HG02642 (cell line): ENCODE results near the gene PDE3B.
"Not testable (repeated sequence)": the region's sequence is repeated elsewhere in the genome, so short reads cannot be mapped to it uniquely, and the experiment has no call there.

Experiments
- ATAC-seq: cut with Tn5 transposase; IDR thresholded peaks from one replicate; pipeline ENCODE4 v1.9.1; 2021; ENCODE audit warnings: mild to moderate bottlenecking; ENCODE audit not compliant: unreplicated experiment, poor library complexity

Gene PDE3B

DNA sequence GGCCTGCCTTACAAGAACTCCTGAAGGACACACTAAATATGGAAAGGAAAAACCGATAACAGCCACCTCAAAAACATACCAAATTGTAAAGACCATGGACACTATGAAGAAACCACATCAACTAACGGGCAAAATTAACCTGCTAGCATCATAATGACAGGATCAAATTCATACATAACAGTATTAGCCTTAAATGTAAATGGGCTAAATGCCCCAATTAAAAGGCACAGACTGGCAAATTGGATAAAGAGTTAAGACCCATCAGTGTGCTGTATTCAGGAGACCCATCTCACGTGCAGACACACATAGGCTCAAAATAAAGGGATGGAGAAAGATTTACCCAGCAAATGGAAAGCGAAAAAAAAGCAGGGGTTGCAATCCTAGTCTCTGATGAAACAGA, 220.2 kb downstream of the PDE3B start:
- ATAC-seq: not testable (repeated sequence)

DNA sequence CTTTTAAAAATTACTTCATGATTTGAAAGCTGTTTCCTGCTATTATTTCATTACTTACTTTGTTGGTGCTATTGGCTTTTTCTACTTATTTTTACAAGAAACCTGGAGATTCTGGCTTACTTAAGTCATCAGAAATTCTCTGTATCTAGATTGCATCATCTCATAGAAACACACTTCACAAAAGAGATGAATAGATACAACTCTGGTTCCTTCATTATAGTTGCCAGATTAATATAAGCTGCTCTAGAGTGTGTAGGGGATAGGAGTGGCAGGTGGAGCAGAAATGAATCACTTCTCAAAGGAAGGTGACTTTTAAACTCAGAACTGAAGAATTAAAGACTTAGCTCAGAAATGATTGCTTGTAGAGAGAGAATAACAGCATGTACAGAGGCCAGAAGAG, 228.4 kb downstream of the PDE3B start:
- no peak for ATAC-seq

DNA sequence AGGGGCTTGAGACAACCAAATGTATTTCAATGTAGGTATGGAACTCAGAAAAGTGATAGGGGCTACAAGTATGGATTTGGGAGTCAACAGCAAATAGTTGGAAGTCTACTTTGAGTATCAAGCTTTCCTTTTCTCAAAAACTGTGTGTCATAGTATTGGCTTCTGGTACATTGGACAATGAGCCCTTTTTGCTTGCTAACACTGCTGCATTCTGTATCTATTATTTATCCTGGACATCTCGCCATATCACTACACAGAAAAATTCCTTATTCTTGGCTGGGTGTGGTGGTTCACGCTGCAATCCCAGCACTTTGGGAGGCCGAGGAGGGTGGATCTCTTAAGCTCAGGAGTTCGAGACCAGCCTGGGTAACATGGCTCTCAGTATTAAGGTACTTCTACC, 230.0 kb downstream of the PDE3B start:
- no peak for ATAC-seq

DNA sequence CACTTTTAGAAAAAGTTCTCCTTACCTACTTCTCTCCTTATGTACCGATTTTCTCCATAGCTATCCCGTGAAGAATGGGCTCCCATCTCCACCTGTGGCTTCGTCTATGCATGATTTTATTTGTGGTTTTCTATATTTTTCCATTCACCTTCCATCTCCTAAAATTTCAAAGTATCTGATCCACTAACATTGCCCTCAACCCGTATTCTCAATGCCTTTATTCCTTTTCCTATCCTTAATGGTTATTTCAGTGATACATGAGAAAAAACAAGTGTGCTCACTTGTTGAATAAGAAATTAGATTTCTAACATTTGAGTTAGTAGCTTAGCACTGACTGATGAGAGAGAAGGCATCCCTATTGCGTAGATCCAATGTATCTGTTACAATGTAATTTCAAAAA, 231.6 kb downstream of the PDE3B start:
- no peak for ATAC-seq

DNA sequence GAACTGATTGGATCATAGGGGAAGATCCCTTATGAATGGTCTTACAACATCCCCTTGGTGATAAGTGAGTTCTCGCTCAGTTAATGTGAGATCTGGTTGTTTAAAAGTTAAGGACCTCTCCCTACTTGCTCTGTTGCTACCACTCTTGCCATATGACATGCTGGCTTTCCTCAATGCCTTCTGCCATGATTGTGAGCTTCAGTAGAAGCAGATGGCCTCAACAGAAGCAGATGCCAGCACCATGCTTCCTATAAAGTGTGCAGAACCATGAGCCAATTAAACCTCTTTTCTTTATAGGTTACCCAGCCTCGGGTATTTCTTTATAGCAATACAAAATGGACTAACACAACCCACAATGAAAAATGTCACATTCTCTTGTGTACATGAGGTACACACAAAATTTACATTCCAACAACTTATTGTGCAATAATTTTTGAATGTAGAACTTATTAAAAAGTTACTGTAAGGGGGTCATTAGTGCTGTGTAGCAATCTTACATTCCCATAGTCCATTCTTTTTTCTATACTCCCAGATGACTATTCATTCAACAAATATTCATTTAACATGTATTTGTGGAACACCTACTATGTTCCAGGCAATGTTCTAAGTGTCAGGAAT, 238.1 kb downstream of the PDE3B start:
- ATAC-seq: no peak

DNA sequence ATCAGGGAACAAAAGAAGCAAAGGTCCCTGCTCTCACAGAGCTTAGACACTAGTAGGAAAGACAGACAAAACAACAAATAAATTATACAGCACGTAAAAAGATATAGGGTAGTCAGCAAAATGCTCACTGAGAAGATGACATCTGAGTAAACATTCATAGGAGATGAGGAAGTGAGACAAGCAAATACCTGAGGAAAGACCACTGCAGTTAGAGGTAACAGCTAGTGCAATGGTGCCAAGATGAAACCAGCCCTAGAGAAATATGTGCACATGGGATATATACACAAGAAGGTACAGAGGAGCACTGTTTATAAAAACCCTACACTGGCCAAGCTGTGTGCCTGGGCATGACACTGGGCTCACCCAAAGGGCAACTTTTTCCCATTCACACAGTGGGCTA, 238.6 kb downstream of the PDE3B start:
- no peak for ATAC-seq

DNA sequence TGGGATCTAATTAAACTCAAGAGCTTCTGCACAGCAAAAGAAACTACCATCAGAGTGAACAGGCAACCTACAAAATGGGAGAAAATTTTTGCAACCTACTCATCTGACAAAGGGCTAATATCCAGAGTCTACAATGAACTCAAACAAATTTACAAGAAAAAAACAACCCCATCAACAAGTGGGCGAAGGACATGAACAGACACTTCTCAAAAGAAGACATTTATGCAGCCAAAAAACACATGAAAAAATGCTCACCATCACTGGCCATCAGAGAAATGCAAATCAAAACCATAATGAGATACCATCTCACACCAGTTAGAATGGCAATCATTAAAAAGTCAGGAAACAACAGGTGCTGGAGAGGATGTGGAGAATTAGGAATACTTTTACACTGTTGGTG, 240.1 kb downstream of the PDE3B start:
- ATAC-seq: not testable (repeated sequence)

DNA sequence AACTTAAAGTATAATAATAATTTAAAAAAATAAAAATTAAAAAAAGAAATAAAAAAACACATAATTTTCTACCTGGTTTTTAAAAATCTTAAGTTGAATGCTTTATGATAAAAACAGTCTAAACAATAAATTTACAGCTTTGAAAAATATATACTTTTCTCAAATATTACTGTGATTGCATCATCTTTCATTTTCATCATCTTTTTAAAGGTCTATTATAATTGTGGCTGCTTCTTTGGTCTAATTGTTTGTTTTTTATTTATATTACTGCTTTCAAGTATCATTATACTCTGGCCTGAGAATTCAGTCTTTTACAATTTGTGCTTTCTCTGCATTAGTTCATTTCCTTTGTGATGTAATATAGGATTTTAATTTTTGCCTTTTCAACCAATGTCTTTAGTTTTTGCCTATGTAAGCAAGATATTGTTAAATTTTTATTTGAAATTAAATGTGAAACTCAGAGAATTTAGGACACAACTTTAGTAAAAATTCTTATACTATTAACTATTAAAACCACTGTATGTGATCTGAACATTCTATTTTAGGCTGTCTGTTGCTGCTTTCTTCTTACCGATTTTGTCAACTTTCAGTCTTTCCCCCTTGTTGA, 241.2 kb downstream of the PDE3B start:
- no peak for ATAC-seq

DNA sequence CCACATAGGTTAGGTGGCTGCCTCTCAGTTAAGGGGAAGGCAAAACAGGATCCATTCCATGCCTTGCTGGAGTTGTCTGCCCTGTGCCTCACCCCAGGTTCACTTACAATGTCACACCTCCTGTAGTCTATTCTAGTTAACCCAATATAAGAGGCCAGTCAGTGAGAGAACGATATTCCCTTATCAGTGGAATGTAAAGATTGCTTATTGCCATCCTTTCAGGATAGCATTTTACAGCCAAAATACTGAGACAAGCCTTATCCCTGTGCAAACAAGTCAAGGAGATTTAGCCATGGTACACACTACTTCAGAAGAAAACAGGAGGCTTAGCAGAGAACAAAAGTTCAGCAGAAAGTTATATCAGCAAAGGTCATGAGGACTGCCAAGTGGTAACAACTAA, 242.9 kb downstream of the PDE3B start:
- ATAC-seq: no peak

DNA sequence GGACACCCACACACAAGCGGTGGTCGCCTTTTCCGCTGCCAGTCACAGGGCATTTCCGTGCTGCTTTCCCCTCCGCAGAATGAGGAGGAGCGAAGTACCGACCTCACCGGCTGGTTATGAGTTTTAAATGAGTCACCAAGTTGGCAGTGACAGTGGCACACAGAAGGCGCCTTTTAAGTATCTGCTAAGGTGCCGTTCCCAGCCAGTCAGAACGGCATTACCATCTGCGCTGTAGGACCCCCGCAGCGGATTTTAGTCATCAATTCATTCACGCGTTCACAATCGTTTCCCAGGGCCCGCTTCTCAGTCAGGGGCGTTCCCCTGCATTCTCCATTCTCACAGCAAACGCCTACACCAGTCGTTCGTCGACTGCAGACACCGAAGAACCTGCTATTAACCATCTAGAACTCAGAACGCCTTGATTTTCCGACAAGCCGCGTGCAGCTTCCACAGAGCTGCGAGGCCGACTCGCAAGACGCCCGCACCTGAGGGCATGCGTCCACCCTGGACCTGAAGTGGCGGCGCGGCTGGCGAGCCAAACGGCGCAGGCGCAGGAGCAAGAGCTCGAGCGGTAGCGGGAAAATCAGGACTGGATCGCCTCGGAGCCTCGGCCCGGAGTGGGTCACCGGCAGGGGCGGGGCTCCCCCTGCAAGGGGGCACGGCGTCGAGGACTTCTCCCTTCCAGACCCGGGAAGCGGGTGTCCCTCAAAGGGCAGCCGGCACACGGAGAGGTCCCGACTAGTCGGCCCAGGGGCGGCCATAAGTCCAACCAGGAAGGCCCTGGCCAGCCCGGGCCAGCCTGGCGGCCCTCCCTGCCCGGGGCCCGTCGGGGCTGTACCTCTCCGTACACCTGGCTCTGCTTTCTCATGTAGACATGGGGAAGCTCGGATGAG, 247.8 kb downstream of the PDE3B start:
- peak; percentile 61 for ATAC-seq

DNA sequence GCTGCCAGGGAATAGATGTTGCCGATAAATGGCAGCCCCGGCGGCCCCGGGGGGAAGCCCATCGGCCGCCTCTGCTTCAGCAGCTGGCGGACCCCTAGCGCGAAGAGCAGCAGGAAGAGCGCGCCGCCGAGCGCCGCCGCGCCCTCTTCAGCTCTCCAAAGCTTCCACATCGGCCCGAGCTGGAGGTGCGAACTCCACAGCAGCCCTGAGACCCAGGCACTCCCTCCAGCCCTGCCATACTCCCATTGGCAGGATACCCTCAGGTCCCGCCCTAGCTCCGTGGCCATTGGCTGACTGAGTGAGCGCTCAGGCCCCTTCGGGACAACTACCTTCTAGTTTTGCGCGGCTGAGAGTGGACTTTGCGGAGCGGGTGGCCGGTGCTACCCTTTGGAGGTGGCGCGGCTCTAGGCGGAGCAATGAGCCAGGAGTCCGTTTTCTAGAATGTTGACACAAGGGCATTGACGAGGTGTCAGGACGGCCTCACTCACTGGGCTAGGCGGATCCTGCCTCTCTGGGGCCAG, 248.5 kb downstream of the PDE3B start, which contains the start of gene CYP2R1:
Gene CYP2R1 (minus strand): TSS at position 196 of the 521 bp plus-strand sequence. CDS start 26 bp downstream, at position 170.
- ATAC-seq: peak; percentile 97

DNA sequence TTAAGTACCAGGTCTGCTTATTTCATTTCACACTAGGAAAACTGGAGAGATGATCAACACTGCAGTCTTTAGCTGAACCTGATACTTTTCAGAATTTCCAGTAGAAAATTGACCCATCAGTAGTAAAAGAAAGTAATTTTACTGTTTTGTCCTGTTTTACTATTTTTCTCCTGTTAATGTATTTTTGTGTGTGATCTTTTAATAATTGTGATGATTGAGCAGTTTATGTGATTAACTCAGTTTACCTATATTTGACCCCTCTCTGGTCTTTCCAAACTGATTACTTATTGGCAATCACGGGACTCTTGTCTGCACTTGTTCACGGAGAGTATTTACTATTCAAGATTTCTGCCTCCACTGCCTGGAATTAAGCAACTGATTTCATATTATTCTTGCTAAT, 249.0 kb downstream of the PDE3B start:
- no peak for ATAC-seq

DNA sequence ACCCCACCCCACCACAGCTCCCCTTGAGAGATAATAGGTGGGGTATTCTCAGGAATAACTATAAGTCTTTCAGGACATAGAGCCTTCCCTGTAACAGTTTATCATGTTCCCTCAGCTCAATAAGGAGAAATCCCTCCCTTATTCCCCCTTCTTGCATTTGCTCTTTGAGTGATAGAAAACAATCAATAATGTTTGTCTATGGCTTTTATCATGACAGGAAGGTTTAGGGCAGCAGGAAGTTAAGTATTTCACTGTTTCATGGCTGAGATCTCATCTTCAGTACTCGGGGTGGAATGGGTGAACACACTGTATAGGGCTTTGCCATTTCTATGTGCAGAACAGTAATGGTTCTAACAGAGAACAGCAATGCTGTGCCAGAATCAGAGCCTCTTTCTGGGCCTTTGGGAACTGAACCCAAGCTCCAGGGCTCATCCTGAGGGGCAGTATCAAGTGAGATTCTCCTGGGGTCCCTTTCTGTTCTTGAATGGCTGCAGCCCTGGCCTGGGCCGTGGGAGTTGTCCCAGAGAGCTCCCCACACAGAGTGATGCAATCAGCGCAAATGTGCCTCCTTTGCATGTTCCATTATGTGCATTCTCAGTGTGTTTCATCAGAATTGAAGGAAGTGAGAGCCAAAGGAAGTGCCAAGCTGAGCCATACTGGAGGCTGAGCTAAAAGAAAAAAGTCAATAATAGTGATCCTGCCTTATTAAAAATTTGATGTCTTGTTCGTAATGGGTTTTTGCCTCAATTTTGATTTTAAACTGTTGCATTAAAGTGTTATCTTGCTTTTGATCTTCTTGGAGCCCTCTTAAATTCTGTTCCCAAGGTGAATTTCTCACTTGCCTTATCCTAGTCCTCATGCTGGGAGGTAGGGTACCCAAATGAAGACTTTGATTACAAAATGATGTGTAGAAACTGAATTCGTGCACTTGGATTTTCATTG, 251.3 kb downstream of the PDE3B start:
- ATAC-seq: no peak

DNA sequence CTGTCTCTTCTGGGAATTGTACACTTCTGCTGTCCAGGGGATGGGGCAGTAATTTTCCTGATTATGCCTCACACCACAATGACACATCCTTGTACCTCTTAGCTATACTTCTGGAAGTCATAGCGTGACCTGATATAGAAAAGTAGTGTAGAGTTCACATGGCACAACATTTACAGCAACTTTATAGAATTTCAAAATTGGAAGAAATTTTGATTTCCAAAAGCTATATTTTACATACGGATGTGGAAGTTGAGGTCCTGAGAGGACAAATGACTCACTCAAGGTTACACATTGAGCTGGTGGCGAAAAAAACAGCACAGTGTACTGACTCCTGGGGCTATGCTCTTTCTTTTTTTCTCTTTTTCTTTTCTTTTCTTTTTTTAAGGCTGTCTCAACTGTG, 254.8 kb downstream of the PDE3B start:
- ATAC-seq: no peak

DNA sequence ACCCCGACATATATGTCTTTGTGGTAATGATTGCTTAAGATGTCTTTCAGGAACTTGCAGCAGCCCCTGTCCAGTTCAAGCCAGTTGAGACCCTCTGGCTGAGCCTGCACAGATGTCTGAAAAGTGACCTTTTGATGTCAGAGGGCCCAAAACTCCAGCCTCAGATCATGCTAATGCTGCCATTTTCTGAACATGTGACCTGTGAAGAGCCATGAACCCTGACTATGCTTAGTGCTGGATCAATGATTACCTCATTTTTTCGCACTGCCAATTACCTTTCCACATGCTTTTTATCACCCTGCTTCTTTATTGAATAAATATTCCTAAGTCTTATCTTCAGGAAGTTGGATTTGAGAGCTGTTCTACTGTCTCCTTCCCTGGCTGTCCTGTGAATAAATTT, 255.3 kb downstream of the PDE3B start:
- no peak for ATAC-seq

DNA sequence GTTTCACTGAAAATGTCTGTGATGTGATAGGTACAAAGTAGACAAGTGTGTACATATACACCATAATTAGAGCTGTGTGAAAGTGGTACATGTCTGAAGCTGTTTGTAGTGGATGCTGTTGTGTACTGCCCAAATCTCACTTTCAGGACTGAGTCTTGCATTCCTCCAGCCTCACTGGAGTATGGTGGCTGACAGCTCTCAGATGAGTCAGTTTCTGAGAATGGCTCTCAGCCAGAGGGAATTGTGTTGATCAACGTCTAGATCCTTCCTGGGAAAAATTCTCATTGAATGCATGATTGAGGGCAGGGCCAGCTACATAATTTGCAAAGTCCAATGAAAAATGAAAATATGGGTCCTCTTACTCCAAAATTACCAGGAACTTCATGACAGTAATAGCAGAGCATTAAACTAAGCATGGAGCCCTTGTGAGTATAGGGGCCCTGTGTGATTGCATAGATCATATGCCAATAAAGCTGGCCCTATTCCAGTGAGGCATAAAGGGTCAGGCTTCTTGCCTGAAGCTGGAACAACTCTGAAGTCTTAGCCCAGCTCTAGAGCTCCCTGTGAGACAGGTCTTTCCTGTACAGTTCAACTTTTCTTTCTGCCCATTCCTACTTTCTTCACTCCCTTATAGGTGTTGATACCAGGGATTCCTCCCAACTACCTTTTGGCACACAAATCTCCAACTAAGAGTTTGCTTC, 259.2 kb downstream of the PDE3B start:
- no peak for ATAC-seq

DNA sequence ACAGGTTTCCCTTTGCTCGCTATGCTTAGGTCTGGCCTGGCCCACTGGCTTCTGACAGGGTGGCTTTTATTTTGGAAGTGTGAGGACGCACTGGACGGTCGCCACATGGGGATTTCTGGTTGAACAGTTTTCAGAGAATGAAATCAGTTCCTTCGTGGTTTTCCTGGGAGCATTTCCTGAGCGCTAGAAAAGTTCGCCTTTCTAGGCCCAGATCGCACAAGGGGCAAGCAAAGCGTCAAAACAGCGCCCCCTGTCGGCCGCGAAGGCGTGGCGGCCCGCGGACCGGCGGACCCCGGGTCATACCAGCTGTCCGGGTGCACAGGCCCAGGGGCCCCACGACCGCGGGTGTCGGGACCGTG, 261.1 kb downstream of the PDE3B start:
- ATAC-seq: peak; percentile 52

DNA sequence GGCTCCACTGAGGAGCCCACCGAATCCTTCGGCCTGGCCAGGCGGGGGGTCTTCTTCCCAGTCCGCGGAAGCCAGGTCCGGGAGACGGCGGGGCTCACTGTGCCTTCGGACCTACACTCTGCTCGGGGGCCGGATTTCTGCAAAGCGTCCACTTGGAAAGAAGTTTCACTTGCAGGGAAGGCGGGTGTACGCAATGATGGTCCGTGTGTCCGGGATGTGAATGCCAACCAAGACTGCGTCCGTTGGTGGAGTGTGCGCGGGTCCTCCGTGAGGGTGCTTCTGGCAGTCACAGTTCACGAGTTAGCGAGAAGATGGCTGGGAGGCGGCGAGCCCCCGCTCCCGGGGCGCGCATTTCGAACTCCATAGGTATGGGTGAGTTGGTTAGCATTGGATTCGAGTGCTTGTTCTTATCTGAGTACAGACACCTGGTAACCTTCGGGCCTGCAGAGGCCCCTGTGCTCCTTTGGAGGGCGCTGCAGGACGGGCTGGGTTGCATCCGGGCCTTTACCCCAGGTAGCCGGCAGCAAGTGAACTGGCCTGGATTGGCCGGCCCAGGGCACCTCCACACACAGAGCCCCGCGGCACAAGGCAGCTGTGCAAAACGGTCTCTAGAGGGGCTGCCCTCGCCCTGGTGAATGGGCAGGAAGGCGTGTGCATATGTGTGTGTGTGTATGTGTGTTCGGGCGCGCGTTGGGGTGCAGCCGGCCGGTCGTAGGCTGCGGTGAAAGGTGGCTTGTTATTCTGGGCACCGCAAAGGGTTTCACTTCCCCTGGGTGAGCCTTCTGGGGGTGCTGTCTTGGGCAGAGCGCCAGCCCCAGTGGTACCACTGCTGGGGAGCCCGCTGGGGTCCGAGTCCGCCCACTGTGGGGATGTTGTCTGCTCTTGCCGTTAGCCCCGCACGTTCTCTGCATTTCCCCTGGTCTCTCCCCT, 261.8 kb downstream of the PDE3B start:
- ATAC-seq: peak; percentile 71
